HepG2 (cell line): ENCODE data around the gene MEPCE. TPM values are rescaled to one million over a fixed set of nuclear protein-coding genes. Genes with fewer than 3 reads are reported as not detected.

Source experiments
- ATAC-seq: fragments of 200-7000 bp; cut with Tn5 transposase; 3 replicates; pipeline ENCODE4 v1.9.1; 2020; ENCODE audit warnings: mild to moderate bottlenecking, moderate library complexity
- BruUV-seq: library from RNA; stranded (reverse); fragments of 400-500 nt; replicated peaks from 2 replicates; lab custom pipeline; 2021; lab: Mats Ljungman, UMichigan
- CTCF ChIA-PET: fragments of 300-600 bp; formaldehyde crosslinking; extraction: SDS; loops from one replicate; lab custom pipeline; 2021; ENCODE audit warnings: low total read pairs, inconsistent platforms, low intra/inter-chr PET ratio; lab: Yijun Ruan, JAX
- POLR2A ChIA-PET: fragments of 350-600 bp; sonication (Branson Sonifier 250); formaldehyde crosslinking; loops from one replicate; lab custom pipeline; 2020; ENCODE audit warnings: antibody characterized with exemption, inconsistent platforms; lab: Yijun Ruan, JAX
- DNase-seq: peaks from one replicate; pipeline ENCODE4 v3.0.0-alpha.2; 2015; ENCODE audit warnings: low spot score
- FAIRE-seq: peaks from 3 replicates; lab custom pipeline; 2011; peaks lifted over from hg19 to GRCh38; lab: Jason Lieb, UNC
- H2AFZ ChIP-seq: one replicate; pipeline ENCODE4 v1.6.1; 2011; ENCODE audit warnings: low read length, inconsistent platforms
- H3K27ac ChIP-seq: fragments of 300-600 bp; 3 replicates; pipeline ENCODE4 v1.8.0; 2011; ENCODE audit warnings: mixed run types, mild to moderate bottlenecking, mixed read lengths, low read length, inconsistent platforms; ENCODE audit not compliant: insufficient read depth; ENCODE audit errors: extremely low read length
- H3K27me3 ChIP-seq, 2 experiments: fragments of 200-600 bp in 1 of 2; 2 replicates in 1 of 2; 3 replicates in 1 of 2; pipeline versions ENCODE4 v1.6.0 to v1.8.0; 2011; ENCODE audit warnings: low read length in 2 of 2, mild to moderate bottlenecking in 2 of 2, moderate library complexity in 2 of 2, inconsistent platforms in 1 of 2; ENCODE audit not compliant: insufficient read depth in 2 of 2, control insufficient read depth in 1 of 2
- H3K36me3 ChIP-seq, 2 experiments: fragments of 200-600 bp in 1 of 2; replicated peaks in 1 of 2; 2 replicates in 1 of 2; 3 replicates in 1 of 2; pipeline versions ENCODE4 v1.5.1 to v1.8.0; 2011; ENCODE audit warnings: low read length in 2 of 2, inconsistent platforms in 1 of 2; ENCODE audit not compliant: insufficient read depth in 2 of 2, control insufficient read depth in 1 of 2
- H3K4me1 ChIP-seq: 2 replicates; pipeline ENCODE4 v1.5.1; 2012; ENCODE audit warnings: low read length, inconsistent platforms; ENCODE audit not compliant: insufficient read depth
- H3K4me2 ChIP-seq: 2 replicates; pipeline ENCODE4 v1.6.0; 2011; ENCODE audit warnings: low read depth, low read length, inconsistent platforms
- H3K4me3 ChIP-seq, 3 experiments: fragments of 200-600 bp in 1 of 3; sonication (generic), shearing (Covaris generic) in 1 of 3; replicated peaks in 1 of 3; 2 replicates each; pipeline ENCODE4 v1.5.1; 2011 to 2016; ENCODE audit warnings: low read length in 3 of 3, inconsistent platforms in 2 of 3, low read depth in 2 of 3, mild to moderate bottlenecking in 2 of 3, control low read depth in 1 of 3, mixed read lengths in 1 of 3; ENCODE audit not compliant: insufficient read depth in 1 of 3
- H3K79me2 ChIP-seq: one replicate; pipeline ENCODE4 v1.6.1; 2011; ENCODE audit warnings: low read length, inconsistent platforms; ENCODE audit not compliant: insufficient read depth
- H3K9ac ChIP-seq: 2 replicates; pipeline ENCODE4 v1.6.0; 2011; ENCODE audit warnings: mild to moderate bottlenecking, low read depth, low read length, inconsistent platforms; ENCODE audit not compliant: insufficient read depth
- H3K9me3 ChIP-seq: 2 replicates; pipeline ENCODE4 v1.5.1; 2012; ENCODE audit warnings: mild to moderate bottlenecking, low read length
- H4K20me1 ChIP-seq: 2 replicates; pipeline ENCODE4 v1.6.0; 2011; ENCODE audit warnings: inconsistent platforms, mild to moderate bottlenecking, low read length, moderate library complexity; ENCODE audit not compliant: insufficient read depth
- EHMT2 ChIP-seq: fragments of 200-600 bp; sonication (generic); IDR thresholded peaks from 2 replicates; pipeline ENCODE4 v1.7.0; 2017; ENCODE audit warnings: antibody characterized with exemption, low read depth, low read length, borderline replicate concordance
- ETS1 ChIP-seq: sonication (generic); formaldehyde crosslinking; IDR thresholded peaks from 2 replicates; pipeline ENCODE4 v1.4.0; 2020; ENCODE audit warnings: missing genetic modification reagents
- FOSL1 ChIP-seq: sonication (generic); formaldehyde crosslinking; IDR thresholded peaks from 2 replicates; pipeline ENCODE4 v1.9.0; 2021; ENCODE audit warnings: missing genetic modification reagents, borderline replicate concordance
- PAX8 ChIP-seq: sonication (generic); formaldehyde crosslinking; IDR thresholded peaks from 2 replicates; pipeline ENCODE4 v1.8.0; 2022; ENCODE audit warnings: mild to moderate bottlenecking, missing genetic modification reagents, borderline replicate concordance
- TBL1XR1 ChIP-seq: fragments of 150-350 bp; IDR thresholded peaks from 2 replicates; pipeline ENCODE4 v1.6.1; 2014; ENCODE audit warnings: borderline replicate concordance, low read length; ENCODE audit not compliant: partially characterized antibody
- ZBTB34 ChIP-seq: sonication (generic); formaldehyde crosslinking; IDR thresholded peaks from 2 replicates; pipeline ENCODE4 v1.8.0; 2022; ENCODE audit warnings: mild to moderate bottlenecking, missing genetic modification reagents
- ZBTB43 ChIP-seq: sonication (generic); formaldehyde crosslinking; conservative IDR thresholded peaks from 2 replicates; pipeline ENCODE4 v1.4.0; 2020; ENCODE audit warnings: missing genetic modification reagents
- ZMYM2 ChIP-seq: sonication (generic); formaldehyde crosslinking; IDR thresholded peaks from 2 replicates; pipeline ENCODE4 v1.8.0; 2022; ENCODE audit warnings: mild to moderate bottlenecking, missing genetic modification reagents
- ZNF329 ChIP-seq: sonication (generic); formaldehyde crosslinking; IDR thresholded peaks from 2 replicates; pipeline ENCODE4 v1.9.0; 2021; ENCODE audit warnings: low read depth, mild to moderate bottlenecking, missing genetic modification reagents
- ZNF382 ChIP-seq: sonication (generic); formaldehyde crosslinking; IDR thresholded peaks from 2 replicates; pipeline ENCODE4 v1.5.0; 2020; ENCODE audit warnings: missing genetic modification reagents, mild to moderate bottlenecking, borderline replicate concordance
- ZNF749 ChIP-seq: sonication (generic); formaldehyde crosslinking; IDR thresholded peaks from 2 replicates; pipeline ENCODE4 v1.8.0; 2022; ENCODE audit warnings: mild to moderate bottlenecking, missing genetic modification reagents, moderate library complexity, borderline replicate concordance
- WGBS: methylation state at CpG from one replicate; pipeline ENCODE4 v1.1.6; 2017; ENCODE audit warnings: low lambda C conversion rate; 5-methylcytosine and 5-hydroxymethylcytosine counted together
- in situ Hi-C: cut with HindIII; loops from 2 replicates; pipeline ENCODE4 v1.10.0; 2017; ENCODE audit warnings: low pct_unique_long_range_greater_than_20kb; ENCODE audit not compliant: extremely low pct_ligation_motif_present
- intact Hi-C: fragments of 100-400 bp; cut with micrococcal nuclease; formaldehyde crosslinking; loops from one replicate; pipeline ENCODE4 v1.10.0; 2022; ENCODE audit not compliant: unreplicated experiment
- polyA plus RNA-seq, 8 experiments: library from polyadenylated mRNA; depleted of rRNA in 3 of 8; stranded (reverse) in 7 of 8; unstranded in 1 of 8; fragments of >200 nt; fragmentation: Illumina TruSeq in 4 of 8; extraction: Trizol in 4 of 8; gene quantifications; 2 replicates each; pipeline versions ENCODE4 v1.2.1 to v1.2.3, GENCODE V29; 2011 to 2016; ENCODE audit warnings: low read depth in 4 of 8, missing spikeins in 1 of 8, mixed read lengths in 1 of 8; ENCODE audit not compliant: insufficient read depth in 1 of 8
- total RNA-seq, 5 experiments: library from RNA; depleted of rRNA; stranded (reverse); fragments of >200 nt; fragmentation: Illumina TruSeq; extraction: Trizol; gene quantifications; 2 replicates each; pipeline ENCODE4 v1.2.3, GENCODE V29; 2016; ENCODE audit warnings: low read depth in 1 of 5

Gene MEPCE
- total and polyA plus RNA-seq, 2 of the 13 experiments (the other 11 are each of a cell fraction or from before 2014, with no cell fraction given): 12.3 to 26.0 TPM

- no peak overlapping the region for H3K4me2 ChIP-seq
- intact Hi-C loops: no loop called here
- H3K4me3 ChIP-seq: no peak overlapping the region
- no peak overlapping the region for H2AFZ ChIP-seq
- H3K9ac ChIP-seq: no peak overlapping the region
- ATAC-seq: no peak
- DNase-seq: no peak
- CTCF ChIA-PET: no interaction called here
- peaks cover 17% of the 10 kb centered on the region for H3K4me1 ChIP-seq
- H3K36me3 ChIP-seq: no peaks in the 10 kb centered on the region
- H4K20me1 ChIP-seq: no peaks in the 10 kb centered on the region
- H3K27me3 ChIP-seq: 0 out of 5 replicates have a peak, but pooled peaks cover 0 to 1% of the 10 kb centered on the region in 2 experiments
- WGBS: 24% methylated on average over 9 of the region's 9 CpGs
- POLR2A ChIA-PET: no interaction called here
- TF ChIP-seq ZBTB34 (CRISPR knock-in tag) (no peak), ZNF329 (CRISPR knock-in tag) (no peak), TBL1XR1 (no peak), ZNF382 (CRISPR knock-in tag) (no peak), ZBTB43 (CRISPR knock-in tag) (no peak), PAX8 (CRISPR knock-in tag) (no peak), ZNF749 (no peak), ETS1 (no peak), ZMYM2 (CRISPR knock-in tag) (no peak), FOSL1 (CRISPR knock-in tag) (no peak), EHMT2 (no peak)
- H3K79me2 ChIP-seq: no peaks in the 10 kb centered on the region
- no TSS peak for BruUV-seq
- FAIRE-seq: no peak
- no peaks in the 10 kb centered on the region for H3K9me3 ChIP-seq
- in situ Hi-C loops: no loop called here
- no peak overlapping the region for H3K27ac ChIP-seq
Observed at GRCh38 chr7:100396421-100396982, 33.1 kb upstream of the MEPCE start.
